Erythroblast (primary cell): ENCODE measurements around the gene CRNKL1.

ENCODE experiments used
- GATA1 ChIP-seq: IDR thresholded peaks from 2 replicates; pipeline ENCODE4 v1.6.1; 2011; ENCODE audit warnings: low read depth, mild to moderate bottlenecking, control low read depth, low read length, moderate library complexity
- POLR2A ChIP-seq: IDR thresholded peaks from 2 replicates; pipeline ENCODE4 v1.6.1; 2011; ENCODE audit warnings: mild to moderate bottlenecking, low read length

- TF ChIP-seq POLR2A (no peak), GATA1 (no peak)
These were observed 36.8 kb upstream of the CRNKL1 start for GRCh38 chr20:20089018-20089417.
